DND-41 (cell line): Measurements from ENCODE around the gene PNMA8B.

Experiments
- CTCF ChIP-seq: IDR thresholded peaks from 2 replicates; pipeline ENCODE4 v1.5.1; 2012; ENCODE audit warnings: borderline replicate concordance, low read length, moderate library complexity, mild to moderate bottlenecking; ENCODE audit not compliant: poor library complexity, severe bottlenecking; ENCODE audit errors: extremely low read depth
- EZH2 ChIP-seq: IDR thresholded peaks from 3 replicates; pipeline ENCODE4 v1.6.1; 2012; ENCODE audit warnings: borderline replicate concordance, low read depth, mild to moderate bottlenecking, moderate library complexity, low read length, inconsistent platforms; ENCODE audit not compliant: severe bottlenecking

DNA sequence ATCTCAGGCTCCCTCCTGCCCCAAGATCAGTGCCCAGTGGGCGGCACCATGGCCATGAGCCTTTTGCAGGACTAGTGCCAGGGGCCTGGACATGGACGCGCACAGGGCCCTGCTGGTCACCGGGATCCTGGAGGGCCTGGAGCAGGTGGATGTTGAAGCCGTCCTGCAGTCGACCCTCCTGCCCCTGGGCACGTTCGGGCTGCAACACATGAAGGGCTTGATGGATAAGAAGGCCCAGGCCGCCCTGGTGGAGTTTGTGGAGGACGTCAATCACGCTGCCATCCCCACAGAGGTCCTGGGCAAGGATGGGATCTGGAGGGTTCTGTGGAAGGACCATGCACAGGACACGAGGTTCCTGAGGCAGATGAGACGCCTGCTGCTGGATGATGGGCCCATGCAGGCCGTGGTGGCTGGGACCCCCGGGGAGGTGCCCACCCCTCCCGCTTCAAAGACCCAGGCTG lies 38.0 kb upstream of the PNMA8B start:
- no peak for TF ChIP-seq CTCF
- no peak for TF ChIP-seq EZH2
